H9 (cell line): ENCODE measurements around the gene NFYB. TPM values are rescaled to one million over a fixed set of nuclear protein-coding genes. Genes with fewer than 3 reads are reported as not detected.

Experiments
- DNase-seq: peaks from one replicate; pipeline ENCODE4 v3.0.0-alpha.2; 2017
- H2AFZ ChIP-seq: one replicate; pipeline ENCODE4 v1.6.1; 2013; ENCODE audit warnings: mild to moderate bottlenecking, low read length, control low read depth, moderate library complexity
- H2AK5ac ChIP-seq: 2 replicates; pipeline ENCODE4 v1.6.1; 2013; ENCODE audit warnings: low read length, control low read depth, mixed read lengths; ENCODE audit not compliant: insufficient read length
- H2BK120ac ChIP-seq: one replicate; pipeline ENCODE4 v1.6.1; 2013; ENCODE audit warnings: low read depth, mild to moderate bottlenecking, low read length, control low read depth, inconsistent platforms; ENCODE audit not compliant: poor library complexity, severe bottlenecking
- H2BK12ac ChIP-seq: 2 replicates; pipeline ENCODE4 v1.6.1; 2013; ENCODE audit warnings: low read length, control low read depth, mixed read lengths, low read depth; ENCODE audit not compliant: insufficient read length
- H2BK15ac ChIP-seq: 2 replicates; pipeline ENCODE4 v1.6.1; 2013; ENCODE audit warnings: low read depth, low read length, control low read depth
- H2BK20ac ChIP-seq: one replicate; pipeline ENCODE4 v1.6.1; 2013; ENCODE audit warnings: low read depth, mild to moderate bottlenecking, low read length, control low read depth, inconsistent platforms; ENCODE audit not compliant: poor library complexity, severe bottlenecking
- H2BK5ac ChIP-seq: 2 replicates; pipeline ENCODE4 v1.6.1; 2013; ENCODE audit warnings: low read length, control low read depth, mixed read lengths; ENCODE audit not compliant: insufficient read length
- H3K14ac ChIP-seq: 2 replicates; pipeline ENCODE4 v1.6.1; 2013; ENCODE audit warnings: low read length, control low read depth; ENCODE audit not compliant: insufficient read depth
- H3K18ac ChIP-seq: 2 replicates; pipeline ENCODE4 v1.6.1; 2013; ENCODE audit warnings: low read depth, mild to moderate bottlenecking, mixed read lengths, low read length, control low read depth; ENCODE audit not compliant: insufficient read length
- H3K23ac ChIP-seq: 2 replicates; pipeline ENCODE4 v1.6.1; 2013; ENCODE audit warnings: low read length, control low read depth, mixed read lengths, low read depth; ENCODE audit not compliant: insufficient read length
- H3K23me2 ChIP-seq: 2 replicates; pipeline ENCODE4 v1.6.1; 2013; ENCODE audit warnings: low read depth, mild to moderate bottlenecking, mixed read lengths, low read length, control low read depth; ENCODE audit not compliant: insufficient read length, poor library complexity, severe bottlenecking
- H3K27ac ChIP-seq: 2 replicates; pipeline ENCODE4 v1.5.1; 2013; ENCODE audit warnings: low read length, control low read depth, mixed read lengths, low read depth; ENCODE audit not compliant: insufficient read length
- H3K27me3 ChIP-seq: 2 replicates; pipeline ENCODE4 v1.6.1; 2013; ENCODE audit warnings: low read length, control low read depth, inconsistent platforms; ENCODE audit not compliant: insufficient read depth
- H3K4ac ChIP-seq: 2 replicates; pipeline ENCODE4 v1.6.1; 2013; ENCODE audit warnings: low read depth, mild to moderate bottlenecking, control low read depth, inconsistent platforms, low read length, moderate library complexity
- H3K4me1 ChIP-seq: 2 replicates; pipeline ENCODE4 v1.6.1; 2013; ENCODE audit warnings: low read length, control low read depth, inconsistent platforms; ENCODE audit not compliant: insufficient read depth
- H3K4me2 ChIP-seq: 2 replicates; pipeline ENCODE4 v1.6.1; 2013; ENCODE audit warnings: low read length, control low read depth, mixed read lengths; ENCODE audit not compliant: insufficient read length, insufficient read depth
- H3K56ac ChIP-seq: 2 replicates; pipeline ENCODE4 v1.6.1; 2013; ENCODE audit warnings: low read depth, mild to moderate bottlenecking, mixed read lengths, low read length, control low read depth; ENCODE audit not compliant: insufficient read length
- H3K79me1 ChIP-seq: 2 replicates; pipeline ENCODE4 v1.6.1; 2013; ENCODE audit warnings: low read depth, mild to moderate bottlenecking, moderate library complexity, low read length, control low read depth, inconsistent platforms; ENCODE audit not compliant: insufficient read depth, poor library complexity, severe bottlenecking
- H3K79me2 ChIP-seq: 2 replicates; pipeline ENCODE4 v1.6.1; 2013; ENCODE audit warnings: low read length, control low read depth, inconsistent platforms; ENCODE audit not compliant: insufficient read depth
- H3K9ac ChIP-seq: 2 replicates; pipeline ENCODE4 v1.6.1; 2013; ENCODE audit warnings: low read length, control low read depth, mixed read lengths; ENCODE audit not compliant: insufficient read length; ENCODE audit errors: extremely low read depth
- H3K9me3 ChIP-seq: one replicate; pipeline ENCODE4 v1.6.1; 2013; ENCODE audit warnings: low read depth, low read length, inconsistent platforms; ENCODE audit not compliant: control insufficient read depth
- H3T11ph ChIP-seq: one replicate; pipeline ENCODE4 v1.6.1; 2013; ENCODE audit warnings: mild to moderate bottlenecking, low read length, control low read depth, inconsistent platforms
- H4K20me1 ChIP-seq: one replicate; pipeline ENCODE4 v1.6.1; 2013; ENCODE audit not compliant: control insufficient read depth, insufficient read length, insufficient read depth
- H4K5ac ChIP-seq: 2 replicates; pipeline ENCODE4 v1.6.1; 2013; ENCODE audit warnings: low read depth, mild to moderate bottlenecking, mixed read lengths, low read length, control low read depth; ENCODE audit not compliant: insufficient read length
- H4K8ac ChIP-seq: replicated peaks from 2 replicates; pipeline ENCODE4 v1.6.1; 2013; ENCODE audit warnings: low read length, control low read depth, mixed read lengths, low read depth; ENCODE audit not compliant: insufficient read length
- H4K91ac ChIP-seq: 2 replicates; pipeline ENCODE4 v1.6.1; 2013; ENCODE audit warnings: low read depth, mild to moderate bottlenecking, moderate library complexity, mixed read lengths, low read length, control low read depth; ENCODE audit not compliant: insufficient read length
- H3K27ac Mint-ChIP-seq, 3 experiments: 2 replicates in 2 of 3; 3 replicates in 1 of 3; pipeline ENCODE4 v1.8.0; 2020 to 2021; ENCODE audit warnings: mixed read lengths in 3 of 3, mild to moderate bottlenecking in 1 of 3, moderate library complexity in 1 of 3
- H3K27me3 Mint-ChIP-seq: 2 replicates; pipeline ENCODE4 v1.8.0; 2021; ENCODE audit warnings: low read depth, mild to moderate bottlenecking, moderate library complexity, mixed read lengths
- H3K36me3 Mint-ChIP-seq, 3 experiments: 2 replicates in 2 of 3; 3 replicates in 1 of 3; pipeline ENCODE4 v1.8.0; 2020 to 2021; ENCODE audit warnings: low read depth in 3 of 3, mixed read lengths in 3 of 3; ENCODE audit not compliant: insufficient read depth in 1 of 3
- H3K4me1 Mint-ChIP-seq, 2 experiments: 2 replicates each; pipeline ENCODE4 v1.8.0; 2020; ENCODE audit warnings: mixed read lengths in 2 of 2
- H3K4me3 Mint-ChIP-seq, 2 experiments: 2 replicates in 1 of 2; 3 replicates in 1 of 2; pipeline ENCODE4 v1.8.0; 2020 to 2021; ENCODE audit warnings: mild to moderate bottlenecking in 2 of 2, mixed read lengths in 2 of 2, moderate library complexity in 1 of 2
- H3K9me3 Mint-ChIP-seq, 2 experiments: 2 replicates in 1 of 2; 3 replicates in 1 of 2; pipeline ENCODE4 v1.8.0; 2020; ENCODE audit warnings: mild to moderate bottlenecking in 2 of 2, mixed read lengths in 2 of 2, moderate library complexity in 1 of 2
- WGBS: extraction: QIAGEN DNeasy Blood & Tissue Kit; methylation state at CpG from one replicate; pipeline ENCODE4 v1.1.7; 2013; ENCODE audit warnings: missing lambda C conversion rate, low lambda C conversion rate, mixed read lengths; ENCODE audit not compliant: insufficient read length; ENCODE audit errors: extremely low coverage; 5-methylcytosine and 5-hydroxymethylcytosine counted together
- total RNA-seq: library from RNA; stranded (reverse); gene quantifications from 2 replicates; pipeline ENCODE4 v1.2.1, GENCODE V29; 2021
- TF ChIP-seq, protein P1 (sequence below): fragments of 200-600 bp; sonication (generic); conservative IDR thresholded peaks from 3 replicates; pipeline ENCODE4 v1.8.0; 2021; ENCODE audit warnings: antibody characterized with exemption, mild to moderate bottlenecking

The NFYB gene
- total RNA-seq, 1 experiment from 2014 or later = 52.5 TPM

DNA sequence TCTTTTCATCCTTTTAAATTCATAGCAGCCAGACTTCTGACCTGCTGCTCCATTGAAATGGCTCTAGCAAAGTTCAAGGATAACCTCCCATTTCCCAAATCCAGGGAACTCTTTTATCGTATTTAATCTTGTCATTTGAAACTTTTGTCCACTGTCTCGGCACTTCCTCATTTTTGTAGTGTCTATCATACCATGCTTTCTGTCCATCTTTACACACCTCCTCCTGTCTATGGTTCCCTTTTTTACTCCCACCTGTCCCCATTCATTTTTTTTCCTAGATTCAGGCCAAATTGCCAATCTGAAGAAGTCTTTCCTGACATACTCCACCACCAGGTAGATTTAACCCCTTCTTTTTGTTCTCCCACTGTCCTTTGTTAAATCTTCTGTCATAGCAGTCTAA lies 31.0 kb downstream of the NFYB start:
- no peak overlapping the region for H3K56ac ChIP-seq
- H3K4me1 ChIP-seq = peaks cover 4% of the 10 kb centered on the region; the same call in 1 of the 2 replicates
- TF ChIP-seq, protein P1, sequence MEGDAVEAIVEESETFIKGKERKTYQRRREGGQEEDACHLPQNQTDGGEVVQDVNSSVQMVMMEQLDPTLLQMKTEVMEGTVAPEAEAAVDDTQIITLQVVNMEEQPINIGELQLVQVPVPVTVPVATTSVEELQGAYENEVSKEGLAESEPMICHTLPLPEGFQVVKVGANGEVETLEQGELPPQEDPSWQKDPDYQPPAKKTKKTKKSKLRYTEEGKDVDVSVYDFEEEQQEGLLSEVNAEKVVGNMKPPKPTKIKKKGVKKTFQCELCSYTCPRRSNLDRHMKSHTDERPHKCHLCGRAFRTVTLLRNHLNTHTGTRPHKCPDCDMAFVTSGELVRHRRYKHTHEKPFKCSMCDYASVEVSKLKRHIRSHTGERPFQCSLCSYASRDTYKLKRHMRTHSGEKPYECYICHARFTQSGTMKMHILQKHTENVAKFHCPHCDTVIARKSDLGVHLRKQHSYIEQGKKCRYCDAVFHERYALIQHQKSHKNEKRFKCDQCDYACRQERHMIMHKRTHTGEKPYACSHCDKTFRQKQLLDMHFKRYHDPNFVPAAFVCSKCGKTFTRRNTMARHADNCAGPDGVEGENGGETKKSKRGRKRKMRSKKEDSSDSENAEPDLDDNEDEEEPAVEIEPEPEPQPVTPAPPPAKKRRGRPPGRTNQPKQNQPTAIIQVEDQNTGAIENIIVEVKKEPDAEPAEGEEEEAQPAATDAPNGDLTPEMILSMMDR = no peak
- no peak overlapping the region for H3K14ac ChIP-seq
- no peak overlapping the region for H2BK5ac ChIP-seq
- no peak overlapping the region for H4K5ac ChIP-seq
- H3T11ph ChIP-seq = no peak overlapping the region
- H2BK120ac ChIP-seq = no peak overlapping the region
- no peak overlapping the region for H2AFZ ChIP-seq
- H3K9ac ChIP-seq = no peak overlapping the region
- H2BK12ac ChIP-seq = no peak overlapping the region
- H3K18ac ChIP-seq = no peak overlapping the region
- H4K8ac ChIP-seq = no peak overlapping the region
- H3K9me3 Mint-ChIP-seq = no peaks in the 10 kb centered on the region
- no peak overlapping the region for H4K91ac ChIP-seq
- peak overlapping the region in 1 of 2 experiments; percentile 10; a peak in 1 of 5 replicates for H3K4me3 Mint-ChIP-seq
- H3K4me1 Mint-ChIP-seq = peaks cover 10 to 13% of the 10 kb centered on the region in 2 experiments
- no peak overlapping the region for H2BK20ac ChIP-seq
- no peaks in the 10 kb centered on the region for H3K9me3 ChIP-seq
- H3K27ac ChIP-seq = no peak overlapping the region
- H3K27me3 Mint-ChIP-seq = no peaks in the 10 kb centered on the region
- no peaks in the 10 kb centered on the region for H4K20me1 ChIP-seq
- no peak overlapping the region for H3K4me2 ChIP-seq
- H3K36me3 Mint-ChIP-seq = no peaks in the 10 kb centered on the region
- peak overlapping the region in 1 of 3 experiments; percentile 8; a peak in 1 of 7 replicates for H3K27ac Mint-ChIP-seq
- no peak overlapping the region for H2BK15ac ChIP-seq
- WGBS = no CpG with 5 or more reads among the region's 2 CpGs
- H3K27me3 ChIP-seq = no peaks in the 10 kb centered on the region
- H3K23me2 ChIP-seq = no peaks in the 10 kb centered on the region
- H3K79me2 ChIP-seq = no peaks in the 10 kb centered on the region
- no peak for DNase-seq
- no peak overlapping the region for H3K23ac ChIP-seq
- H3K4ac ChIP-seq = no peak overlapping the region
- no peaks in the 10 kb centered on the region for H3K79me1 ChIP-seq
- H2AK5ac ChIP-seq = no peak overlapping the region
